K562 (cell line): ENCODE measurements around the gene OLFM3. TPM values are rescaled to one million over a fixed set of nuclear protein-coding genes. Genes with fewer than 3 reads are reported as not detected.

Source experiments
- ATAC-seq: fragments of 200-7000 bp; cut with Tn5 transposase; 3 replicates; pipeline ENCODE4 v1.9.1; 2020; ENCODE audit warnings: moderate library complexity
- BruUV-seq: library from RNA; stranded (reverse); fragments of 400-500 nt; replicated peaks from 2 replicates; lab custom pipeline; 2021; lab: Mats Ljungman, UMichigan
- CTCF ChIA-PET: fragments of 300-600 bp; formaldehyde crosslinking; extraction: SDS; loops from one replicate; lab custom pipeline; 2021; ENCODE audit warnings: low intra/inter-chr PET ratio; lab: Yijun Ruan, JAX
- POLR2A ChIA-PET: fragments of 300-600, 350-650 bp; sonication (Branson Sonifier 250); formaldehyde crosslinking; extraction: SDS; loops from one replicate; lab custom pipeline; 2021; ENCODE audit warnings: antibody characterized with exemption, inconsistent platforms; lab: Yijun Ruan, JAX
- DNase-seq, 4 experiments: peaks; one replicate each; pipeline versions ENCODE4 v3.0.0 to v3.0.0-alpha.2; 2011 to 2018; ENCODE audit warnings: low spot score in 3 of 4, mixed read lengths in 3 of 4; ENCODE audit errors: extremely low read depth in 1 of 4
- FAIRE-seq: peaks from 2 replicates; lab custom pipeline; 2011; peaks lifted over from hg19 to GRCh38; lab: Jason Lieb, UNC
- H2AFZ ChIP-seq: 2 replicates; pipeline ENCODE4 v1.6.0; 2011; ENCODE audit warnings: low read depth, low read length, control low read depth, inconsistent platforms
- H3K27ac ChIP-seq: fragments of 200-600 bp; 3 replicates; pipeline ENCODE4 v1.8.0; 2011; ENCODE audit warnings: low read depth, mild to moderate bottlenecking, control low read depth, inconsistent platforms, low read length, moderate library complexity, mixed read lengths; ENCODE audit errors: extremely low read depth
- H3K27me3 ChIP-seq, 2 experiments: fragments of 300-600 bp in 1 of 2; 2 replicates in 1 of 2; 3 replicates in 1 of 2; pipeline versions ENCODE4 v1.6.0 to v1.8.0; 2011; ENCODE audit warnings: inconsistent platforms in 2 of 2, low read length in 2 of 2, mild to moderate bottlenecking in 1 of 2, mixed read lengths in 1 of 2, moderate library complexity in 1 of 2; ENCODE audit not compliant: control insufficient read depth in 2 of 2, insufficient read depth in 2 of 2
- H3K36me3 ChIP-seq: fragments of 300-600 bp; 3 replicates; pipeline ENCODE4 v1.8.0; 2011; ENCODE audit warnings: mild to moderate bottlenecking, low read length, inconsistent platforms; ENCODE audit not compliant: control insufficient read depth, insufficient read depth
- H3K4me1 ChIP-seq, 2 experiments: fragments of 200-600 bp in 1 of 2; replicated peaks in 1 of 2; 2 replicates in 1 of 2; 3 replicates in 1 of 2; pipeline versions ENCODE4 v1.5.1 to v1.8.0; 2011; ENCODE audit warnings: inconsistent platforms in 2 of 2, low read length in 2 of 2, mild to moderate bottlenecking in 1 of 2, mixed read lengths in 1 of 2, moderate library complexity in 1 of 2; ENCODE audit not compliant: control insufficient read depth in 2 of 2, insufficient read depth in 2 of 2
- H3K4me2 ChIP-seq: 2 replicates; pipeline ENCODE4 v1.6.1; 2011; ENCODE audit warnings: low read length, control low read depth, inconsistent platforms, mixed read lengths; ENCODE audit not compliant: insufficient read depth
- H3K4me3 ChIP-seq: fragments of 200-600 bp; sonication (generic), shearing (Covaris generic); 2 replicates; pipeline ENCODE4 v1.5.1; 2016; ENCODE audit warnings: control low read depth, inconsistent platforms
- H3K79me2 ChIP-seq: fragments of 200-600 bp; 3 replicates; pipeline ENCODE4 v1.8.0; 2011; ENCODE audit warnings: low read length, inconsistent platforms; ENCODE audit not compliant: control insufficient read depth, insufficient read depth
- H3K9ac ChIP-seq, 2 experiments: 2 replicates each; pipeline versions ENCODE4 v1.6.0 to v1.6.1; 2011; ENCODE audit warnings: low read depth in 2 of 2, low read length in 2 of 2, control low read depth in 1 of 2, inconsistent platforms in 1 of 2, mild to moderate bottlenecking in 1 of 2, mixed read lengths in 1 of 2; ENCODE audit not compliant: insufficient read depth in 1 of 2
- H3K9me1 ChIP-seq: one replicate; pipeline ENCODE4 v1.6.0; 2011; ENCODE audit warnings: inconsistent platforms, mild to moderate bottlenecking, low read length, moderate library complexity; ENCODE audit not compliant: control insufficient read depth, insufficient read depth
- H3K9me3 ChIP-seq: replicated peaks from 2 replicates; pipeline ENCODE4 v1.5.1; 2011; ENCODE audit warnings: low read depth, low read length, inconsistent platforms; ENCODE audit not compliant: control insufficient read depth, insufficient read depth
- H4K20me1 ChIP-seq: replicated peaks from 2 replicates; pipeline ENCODE4 v1.6.1; 2011; ENCODE audit warnings: low read length, inconsistent platforms, mixed read lengths; ENCODE audit not compliant: control insufficient read depth, insufficient read depth
- ATF3 ChIP-seq, 2 experiments: fragments of 450-650 bp in 1 of 2; sonication (generic) in 1 of 2; formaldehyde crosslinking in 1 of 2; IDR thresholded peaks in 1 of 2; conservative IDR thresholded peaks in 1 of 2; 2 replicates each; pipeline versions ENCODE4 v1.6.1 to v1.8.1; 2016 to 2023; ENCODE audit warnings: mild to moderate bottlenecking in 2 of 2, moderate library complexity in 2 of 2, inconsistent platforms in 1 of 2, missing genetic modification reagents in 1 of 2
- C11orf30 ChIP-seq: fragments of 450-650 bp; IDR thresholded peaks from 2 replicates; pipeline ENCODE4 v1.6.1; 2016; ENCODE audit warnings: low read depth, mild to moderate bottlenecking
- ERF ChIP-seq: fragments of 450-650 bp; formaldehyde crosslinking; IDR thresholded peaks from 2 replicates; pipeline ENCODE4 v1.4.0; 2020; ENCODE audit warnings: mild to moderate bottlenecking, mixed read lengths
- FUS ChIP-seq: fragments of 200-400 bp; formaldehyde crosslinking; optimal IDR thresholded peaks from 2 replicates; pipeline ENCODE3; 2017; ENCODE audit warnings: low read depth, low read length
- KDM4B ChIP-seq, 2 experiments: fragments of 450-650 bp in 1 of 2; sonication (generic) in 1 of 2; IDR thresholded peaks; 2 replicates each; pipeline ENCODE4 v1.6.1; 2016 to 2017; ENCODE audit warnings: borderline replicate concordance in 2 of 2, antibody characterized with exemption in 1 of 2, low read depth in 1 of 2, mild to moderate bottlenecking in 1 of 2
- MEF2A ChIP-seq: IDR thresholded peaks from 2 replicates; pipeline ENCODE4 v1.6.1; 2011; ENCODE audit warnings: low read depth, mild to moderate bottlenecking, low read length, moderate library complexity; ENCODE audit not compliant: control insufficient read depth
- MXI1 ChIP-seq: IDR thresholded peaks from 2 replicates; pipeline ENCODE4 v1.6.1; 2011; ENCODE audit warnings: low read depth, mild to moderate bottlenecking, improper control_type of control experiment, low read length
- PATZ1 ChIP-seq: fragments of 250-450 bp; sonication (Bioruptor Pico); IDR thresholded peaks from 2 replicates; pipeline ENCODE4 v1.5.0; 2020; ENCODE audit warnings: mild to moderate bottlenecking, borderline replicate concordance
- RBM15 ChIP-seq: fragments of 200-400 bp; formaldehyde crosslinking; IDR thresholded peaks from 2 replicates; pipeline ENCODE4 v1.6.1; 2018; ENCODE audit warnings: mild to moderate bottlenecking, low read length, moderate library complexity; ENCODE audit not compliant: insufficient read depth
- SP1 ChIP-seq: sonication (generic); formaldehyde crosslinking; IDR thresholded peaks from 2 replicates; pipeline ENCODE4 v1.8.1; 2022; ENCODE audit warnings: mild to moderate bottlenecking, missing genetic modification reagents
- TCF7 ChIP-seq: sonication (generic); IDR thresholded peaks from 2 replicates; pipeline ENCODE4 v1.6.1; 2016; ENCODE audit warnings: antibody characterized with exemption, borderline replicate concordance
- TEAD4 ChIP-seq, 2 experiments: sonication (generic) in 1 of 2; formaldehyde crosslinking in 1 of 2; IDR thresholded peaks; 2 replicates each; pipeline versions ENCODE4 v1.6.1 to v1.8.0; 2012 to 2022; ENCODE audit warnings: borderline replicate concordance in 1 of 2, inconsistent platforms in 1 of 2, low read length in 1 of 2, mild to moderate bottlenecking in 1 of 2, missing genetic modification reagents in 1 of 2
- TFAM ChIP-seq: fragments of 250-450 bp; sonication (Bioruptor Pico); conservative IDR thresholded peaks from 2 replicates; pipeline ENCODE4 v1.5.0; 2021; ENCODE audit warnings: mild to moderate bottlenecking, moderate library complexity
- ZNF133 ChIP-seq: fragments of 250-450 bp; sonication (Bioruptor Pico); IDR thresholded peaks from 2 replicates; pipeline ENCODE4 v1.4.0; 2020; ENCODE audit warnings: mild to moderate bottlenecking
- WGBS: fragments of 100-300 bp; shearing (Covaris generic); methylation state at CpG from one replicate; pipeline ENCODE4 v1.1.6; 2016; ENCODE audit warnings: low coverage, mixed read lengths; ENCODE audit not compliant: insufficient coverage; ENCODE audit errors: missing lambda C conversion rate; 5-methylcytosine and 5-hydroxymethylcytosine counted together
- in situ Hi-C: fragments of 300-500 bp; cut with MboI; formaldehyde crosslinking; loops from 4 replicates; pipeline ENCODE4 v1.15.0; 2018; ENCODE audit warnings: inconsistent platforms, mixed read lengths
- intact Hi-C: fragments of 100-400 bp; cut with micrococcal nuclease; formaldehyde crosslinking; loops from 2 replicates; pipeline ENCODE4 v1.14.2; 2022
- polyA plus RNA-seq, 8 experiments: library from polyadenylated mRNA; depleted of rRNA in 4 of 8; stranded (reverse) in 5 of 8; unstranded in 3 of 8; fragments of >200 nt; fragmentation: Nextera tagmentation in 2 of 8; fragmentation: Illumina TruSeq in 1 of 8; extraction: Ambion mirVana in 2 of 8; extraction: Trizol in 1 of 8; gene quantifications; 2 replicates each; pipeline versions ENCODE4 v1.2.1 to v1.2.3, GENCODE V29; 2011 to 2014; ENCODE audit warnings: inconsistent platforms in 1 of 8, missing spikeins in 1 of 8
- total RNA-seq, 7 experiments: library from RNA; depleted of rRNA in 6 of 7; stranded (reverse); fragments of >200 nt in 6 of 7; fragmentation: Illumina TruSeq in 2 of 7; extraction: Trizol in 2 of 7; gene quantifications; 2 replicates each; pipeline versions ENCODE4 v1.2.1 to v1.2.3, GENCODE V29; 2011 to 2021; ENCODE audit warnings: low replicate concordance in 1 of 7

The OLFM3 gene
- total and polyA plus RNA-seq, 9 of the 15 experiments (the other 6 are each of a cell fraction or from before 2014, with no cell fraction given), result 0.07 TPM; not detected in 8

GRCh38 chr1:101875891-101876290 is 120.8 kb downstream of the OLFM3 start:
- no peak for TF ChIP-seq SP1
- TF ChIP-seq ZNF133 (CRISPR knock-in tag), result no peak
- TF ChIP-seq C11orf30, result no peak
- no peak for TF ChIP-seq MXI1
- no peak for TF ChIP-seq ERF (CRISPR knock-in tag)
- no peak for TF ChIP-seq TEAD4 (IDR thresholded peaks at IDR 0.05; ENCODE audit: low read length)
- no peak for TF ChIP-seq TEAD4 (CRISPR knock-in tag; IDR thresholded peaks at IDR 0.05; ENCODE audit: borderline replicate concordance)
- TF ChIP-seq, all 486 proteins: peak for 0
- FAIRE-seq (no peak), ATAC-seq (no peak), DNase-seq (no peak)
- ChIA-PET POLR2A (no interaction called here), CTCF (no interaction called here)
- Histone ChIP-seq H3K9me1 (no peaks in the 10 kb centered on the region), H3K4me1 (no peaks in the 10 kb centered on the region), H3K4me3 (no peak overlapping the region), H4K20me1 (no peaks in the 10 kb centered on the region), H2AFZ (no peak overlapping the region), H3K27me3 (no peaks in the 10 kb centered on the region), H3K79me2 (no peaks in the 10 kb centered on the region), H3K27ac (no peak overlapping the region), H3K36me3 (no peaks in the 10 kb centered on the region), H3K9me3 (no peaks in the 10 kb centered on the region; the same call in none of the 2 replicates), H3K4me2 (no peak overlapping the region), H3K9ac (no peak overlapping the region)
- BruUV-seq, result no TSS peak
- in situ Hi-C loops (no loop called here), intact Hi-C loops (no loop called here)

- Histone ChIP-seq H3K9me3 (no peaks in the 10 kb centered on the region; the same call in none of the 2 replicates), H3K9me1 (no peaks in the 10 kb centered on the region), H3K9ac (no peak overlapping the region), H3K27ac (no peak overlapping the region), H4K20me1 (no peaks in the 10 kb centered on the region), H3K4me2 (no peak overlapping the region), H3K36me3 (no peaks in the 10 kb centered on the region), H3K4me1 (no peaks in the 10 kb centered on the region), H3K79me2 (no peaks in the 10 kb centered on the region), H3K4me3 (no peak overlapping the region), H3K27me3 (no peaks in the 10 kb centered on the region), H2AFZ (no peak overlapping the region)
- ChIA-PET CTCF (no interaction called here), POLR2A (no interaction called here)
- in situ Hi-C loops, result no loop called here
- no TSS peak for BruUV-seq
- intact Hi-C loops, result no loop called here
- WGBS, result 8% methylated on average over 1 of the region's 1 CpG
- ATAC-seq (no peak), DNase-seq (no peak), FAIRE-seq (no peak)
- TF ChIP-seq ATF3 (IDR thresholded peaks at IDR 0.05) (0 out of 2 replicates have a peak, but pooled peaks have one; percentile 8), ATF3 (CRISPR knock-in tag; conservative IDR thresholded peaks at IDR 0.05) (no peak), FUS (no peak), PATZ1 (CRISPR knock-in tag) (no peak), MEF2A (no peak), RBM15 (no peak), TFAM (no peak), TCF7 (no peak), KDM4B (IDR thresholded peaks at IDR 0.05; ENCODE audit: borderline replicate concordance in 2 of 2, low read depth in 1 of 2) (no peak)
Measured at GRCh38 chr1:101873672-101874071, 123.1 kb downstream of the OLFM3 start.
